H1 (cell line): ENCODE data around the gene EFCAB13. TPM values are rescaled to one million over a fixed set of nuclear protein-coding genes. Genes with fewer than 3 reads are reported as not detected.
"Not testable (repeated sequence)": the region's sequence is repeated elsewhere in the genome, so short reads cannot be mapped to it uniquely, and the experiment has no call there.

Experiments used
- CTCF ChIA-PET: fragments of 300-600 bp; sonication (Branson Sonifier 250); formaldehyde crosslinking; loops from one replicate; lab custom pipeline; 2021; ENCODE audit not compliant: partially characterized antibody; lab: Charles Lee
- POLR2A ChIA-PET: fragments of 300-600 bp; sonication (Branson Sonifier 250); formaldehyde crosslinking; loops from one replicate; lab custom pipeline; 2021; ENCODE audit warnings: inconsistent platforms; ENCODE audit not compliant: partially characterized antibody; lab: Charles Lee
- DNase-seq, 2 experiments: peaks; one replicate each; pipeline versions ENCODE4 v3.0.0 to v3.0.0-alpha.2; 2010 to 2022; ENCODE audit warnings: low spot score in 2 of 2, low read depth in 1 of 2, mixed read lengths in 1 of 2
- FAIRE-seq: peaks from 2 replicates; lab custom pipeline; 2011; peaks lifted over from hg19 to GRCh38; lab: Jason Lieb, UNC
- H2AFZ ChIP-seq: 2 replicates; pipeline ENCODE4 v1.8.1; 2012; ENCODE audit warnings: low read length, inconsistent platforms
- H2AK5ac ChIP-seq: 2 replicates; pipeline ENCODE4 v1.6.1; 2013; ENCODE audit warnings: low read depth, low read length
- H2BK120ac ChIP-seq: replicated peaks from 2 replicates; pipeline ENCODE3; 2013; ENCODE audit warnings: low read depth, low read length, inconsistent platforms
- H2BK12ac ChIP-seq: 2 replicates; pipeline ENCODE4 v1.6.1; 2013; ENCODE audit warnings: low read depth, low read length
- H2BK15ac ChIP-seq: 2 replicates; pipeline ENCODE4 v1.6.1; 2013; ENCODE audit warnings: low read length
- H2BK20ac ChIP-seq: 2 replicates; pipeline ENCODE4 v1.6.1; 2013; ENCODE audit warnings: low read length
- H2BK5ac ChIP-seq: 2 replicates; pipeline ENCODE4 v1.6.1; 2013; ENCODE audit warnings: low read depth, low read length
- H3K14ac ChIP-seq: 2 replicates; pipeline ENCODE4 v1.6.1; 2013; ENCODE audit warnings: inconsistent platforms; ENCODE audit not compliant: insufficient read length
- H3K18ac ChIP-seq: 2 replicates; pipeline ENCODE4 v1.6.1; 2013; ENCODE audit warnings: low read length; ENCODE audit errors: extremely low read depth
- H3K23ac ChIP-seq: 2 replicates; pipeline ENCODE4 v1.6.1; 2013; ENCODE audit warnings: inconsistent platforms; ENCODE audit not compliant: insufficient read length
- H3K23me2 ChIP-seq: 2 replicates; pipeline ENCODE4 v1.6.1; 2013; ENCODE audit warnings: low read depth, low read length
- H3K27ac ChIP-seq: 2 replicates; pipeline ENCODE4 v1.6.1; 2011; ENCODE audit warnings: low read depth, low read length, inconsistent platforms
- H3K27me3 ChIP-seq, 4 experiments: replicated peaks in 1 of 4; 1 replicate in 1 of 4; 2 replicates in 3 of 4; pipeline versions ENCODE4 v1.6.1 to v1.8.1; 2011 to 2013; ENCODE audit warnings: low read length in 3 of 4, mild to moderate bottlenecking in 3 of 4, inconsistent platforms in 2 of 4, mixed read lengths in 2 of 4, moderate library complexity in 1 of 4; ENCODE audit not compliant: control insufficient read depth in 3 of 4, insufficient read depth in 3 of 4; ENCODE audit errors: extremely low read depth in 1 of 4
- H3K36me3 ChIP-seq, 4 experiments: 2 replicates each; pipeline versions ENCODE4 v1.6.1 to v1.8.1; 2011 to 2013; ENCODE audit warnings: mild to moderate bottlenecking in 4 of 4, low read length in 3 of 4, moderate library complexity in 2 of 4, control low read depth in 1 of 4, inconsistent platforms in 1 of 4; ENCODE audit not compliant: insufficient read depth in 4 of 4, control insufficient read depth in 2 of 4
- H3K4ac ChIP-seq: replicated peaks from 2 replicates; pipeline ENCODE3; 2013; ENCODE audit warnings: low read length, low read depth, mixed read lengths, inconsistent platforms; ENCODE audit not compliant: insufficient read length
- H3K4me1 ChIP-seq, 4 experiments: replicated peaks in 1 of 4; 1 replicate in 1 of 4; 2 replicates in 3 of 4; pipeline versions ENCODE4 v1.6.1 to v1.8.1; 2011 to 2013; ENCODE audit warnings: low read length in 3 of 4, inconsistent platforms in 2 of 4, mixed read lengths in 1 of 4; ENCODE audit not compliant: insufficient read depth in 4 of 4, control insufficient read depth in 3 of 4
- H3K4me2 ChIP-seq, 2 experiments: 2 replicates each; pipeline versions ENCODE4 v1.6.1 to v1.8.1; 2011 to 2013; ENCODE audit warnings: low read depth in 2 of 2, low read length in 2 of 2, control low read depth in 1 of 2, inconsistent platforms in 1 of 2, mild to moderate bottlenecking in 1 of 2; ENCODE audit not compliant: insufficient read depth in 1 of 2
- H3K4me3 ChIP-seq, 4 experiments: fragments of 200-600, 300-600 bp in 1 of 4; sonication (generic), shearing (Covaris generic), sonication (Bioruptor Twin) in 1 of 4; 2 replicates each; pipeline versions ENCODE4 v1.5.1 to v1.8.1; 2011 to 2016; ENCODE audit warnings: low read length in 4 of 4, low read depth in 3 of 4, control low read depth in 2 of 4, inconsistent platforms in 2 of 4, mild to moderate bottlenecking in 2 of 4, mixed read lengths in 1 of 4, moderate library complexity in 1 of 4; ENCODE audit not compliant: insufficient read depth in 2 of 4; ENCODE audit errors: extremely low read depth in 1 of 4
- H3K56ac ChIP-seq: replicated peaks from 2 replicates; pipeline ENCODE3; 2013; ENCODE audit warnings: low read depth, mild to moderate bottlenecking, mixed read lengths, low read length, inconsistent platforms; ENCODE audit not compliant: insufficient read length
- H3K79me1 ChIP-seq: 2 replicates; pipeline ENCODE4 v1.6.1; 2013; ENCODE audit warnings: low read depth, low read length, control low read depth
- H3K79me2 ChIP-seq, 2 experiments: 2 replicates each; pipeline versions ENCODE4 v1.6.1 to v1.8.1; 2012 to 2013; ENCODE audit warnings: low read length in 2 of 2, mild to moderate bottlenecking in 2 of 2, inconsistent platforms in 1 of 2; ENCODE audit not compliant: insufficient read depth in 2 of 2, control insufficient read depth in 1 of 2
- H3K9ac ChIP-seq, 4 experiments: replicated peaks in 1 of 4; 1 replicate in 1 of 4; 2 replicates in 3 of 4; pipeline versions ENCODE4 v1.6.1 to v1.8.1; 2011 to 2013; ENCODE audit warnings: low read depth in 3 of 4, low read length in 3 of 4, control low read depth in 2 of 4, mild to moderate bottlenecking in 2 of 4, moderate library complexity in 2 of 4, inconsistent platforms in 1 of 4; ENCODE audit errors: extremely low read depth in 1 of 4
- H3K9me3 ChIP-seq, 2 experiments: 2 replicates each; pipeline versions ENCODE4 v1.6.1 to v1.8.1; 2012 to 2013; ENCODE audit warnings: mild to moderate bottlenecking in 2 of 2, moderate library complexity in 2 of 2, control low read depth in 1 of 2, inconsistent platforms in 1 of 2, low read depth in 1 of 2, low read length in 1 of 2, mixed read lengths in 1 of 2; ENCODE audit not compliant: insufficient read depth in 2 of 2
- H4K20me1 ChIP-seq, 2 experiments: replicated peaks in 1 of 2; 2 replicates each; pipeline versions ENCODE3 to v1.8.1; 2011 to 2013; ENCODE audit warnings: inconsistent platforms in 2 of 2, low read length in 2 of 2, mild to moderate bottlenecking in 1 of 2; ENCODE audit not compliant: insufficient read depth in 2 of 2, control insufficient read depth in 1 of 2
- H4K5ac ChIP-seq: 2 replicates; pipeline ENCODE4 v1.6.1; 2013; ENCODE audit warnings: low read length, low read depth, mixed read lengths, inconsistent platforms; ENCODE audit not compliant: insufficient read length
- H4K8ac ChIP-seq: 2 replicates; pipeline ENCODE4 v1.8.0; 2013; ENCODE audit warnings: mild to moderate bottlenecking, moderate library complexity, low read length, inconsistent platforms; ENCODE audit not compliant: insufficient read depth; ENCODE audit errors: extremely low read depth
- H4K91ac ChIP-seq: replicated peaks from 2 replicates; pipeline ENCODE3; 2013; ENCODE audit warnings: low read length, mixed read lengths, inconsistent platforms; ENCODE audit not compliant: insufficient read length
- WGBS, 2 experiments: shearing (Covaris generic) in 1 of 2; methylation state at CpG; one replicate each; pipeline versions ENCODE4 v1.1.6 to v1.1.7; 2013 to 2015; ENCODE audit warnings: low lambda C conversion rate in 2 of 2, mixed read lengths in 2 of 2, inconsistent platforms in 1 of 2, low coverage in 1 of 2, missing lambda C conversion rate in 1 of 2; ENCODE audit not compliant: insufficient replicate concordance in 2 of 2, insufficient coverage in 1 of 2, insufficient read length in 1 of 2; ENCODE audit errors: extremely low coverage in 1 of 2, missing lambda C conversion rate in 1 of 2; 5-methylcytosine and 5-hydroxymethylcytosine counted together
- polyA plus RNA-seq, 7 experiments: library from polyadenylated mRNA; depleted of rRNA in 3 of 7; stranded (reverse) in 5 of 7; unstranded in 2 of 7; fragments of >200 nt in 5 of 7; fragments of 200-250 nt in 2 of 7; gene quantifications; 1 replicate in 5 of 7; 2 replicates in 1 of 7; 4 replicates in 1 of 7; pipeline versions ENCODE4 v1.2.1 to v1.2.3, GENCODE V29; 2011 to 2013; ENCODE audit warnings: missing spikeins in 2 of 7, mixed read lengths in 2 of 7
- total RNA-seq: library from RNA; stranded (reverse); fragmentation: NEBNext Ultra II Directional; extraction: Animal tissue kit (Norgen Biotek cat#: 25700); gene quantifications from 2 replicates; pipeline ENCODE4 v1.2.1, GENCODE V29; 2021

Gene EFCAB13
- total and polyA plus RNA-seq, 2 of the 8 experiments (the other 6 are each of a cell fraction or from before 2014, with no cell fraction given), result 0.12 to 2.0 TPM

DNA sequence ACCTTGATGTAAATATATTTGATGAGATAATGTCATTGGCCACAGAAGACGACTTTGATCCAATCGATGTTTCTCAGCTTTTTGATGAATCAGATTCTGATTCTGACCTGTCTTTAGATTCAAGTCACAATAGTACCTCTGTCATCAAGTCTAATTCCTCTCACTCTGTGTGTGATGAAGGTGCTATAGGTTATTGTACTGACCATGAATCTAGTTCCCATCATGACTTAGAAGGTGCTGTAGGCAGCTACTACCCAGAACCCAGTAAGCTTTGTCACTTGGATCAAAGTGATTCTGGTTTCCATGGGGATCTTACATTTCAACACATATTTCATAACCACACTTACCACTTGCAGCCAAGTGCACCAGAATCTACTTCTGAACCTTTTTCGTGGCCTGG, 101.5 kb downstream of the EFCAB13 start:
- DNase-seq, H3K4me2 ChIP-seq, H3K14ac ChIP-seq, H2BK120ac ChIP-seq, FAIRE-seq, H3K4ac ChIP-seq, H3K23me2 ChIP-seq, H2BK15ac ChIP-seq, H3K9ac ChIP-seq, H2BK20ac ChIP-seq, H3K9me3 ChIP-seq, CTCF ChIA-PET, H4K8ac ChIP-seq, POLR2A ChIA-PET, H3K4me1 ChIP-seq, H3K4me3 ChIP-seq, H3K36me3 ChIP-seq, H3K79me1 ChIP-seq, H4K5ac ChIP-seq, H3K18ac ChIP-seq, H3K56ac ChIP-seq, H2BK12ac ChIP-seq, H4K91ac ChIP-seq, H2BK5ac ChIP-seq, H2AFZ ChIP-seq, H4K20me1 ChIP-seq, H2AK5ac ChIP-seq, H3K27ac ChIP-seq, H3K23ac ChIP-seq, H3K79me2 ChIP-seq: not testable (repeated sequence)
- peaks cover 0 to 12% (median 6%) of the 10 kb centered on the region in 4 experiments; a peak in 6 of 7 replicates for H3K27me3 ChIP-seq
- WGBS, 2 experiments, result 82% methylated on average over 3 of the region's 3 CpGs; no CpG with 5 or more reads in 1 of the 2 experiments

DNA sequence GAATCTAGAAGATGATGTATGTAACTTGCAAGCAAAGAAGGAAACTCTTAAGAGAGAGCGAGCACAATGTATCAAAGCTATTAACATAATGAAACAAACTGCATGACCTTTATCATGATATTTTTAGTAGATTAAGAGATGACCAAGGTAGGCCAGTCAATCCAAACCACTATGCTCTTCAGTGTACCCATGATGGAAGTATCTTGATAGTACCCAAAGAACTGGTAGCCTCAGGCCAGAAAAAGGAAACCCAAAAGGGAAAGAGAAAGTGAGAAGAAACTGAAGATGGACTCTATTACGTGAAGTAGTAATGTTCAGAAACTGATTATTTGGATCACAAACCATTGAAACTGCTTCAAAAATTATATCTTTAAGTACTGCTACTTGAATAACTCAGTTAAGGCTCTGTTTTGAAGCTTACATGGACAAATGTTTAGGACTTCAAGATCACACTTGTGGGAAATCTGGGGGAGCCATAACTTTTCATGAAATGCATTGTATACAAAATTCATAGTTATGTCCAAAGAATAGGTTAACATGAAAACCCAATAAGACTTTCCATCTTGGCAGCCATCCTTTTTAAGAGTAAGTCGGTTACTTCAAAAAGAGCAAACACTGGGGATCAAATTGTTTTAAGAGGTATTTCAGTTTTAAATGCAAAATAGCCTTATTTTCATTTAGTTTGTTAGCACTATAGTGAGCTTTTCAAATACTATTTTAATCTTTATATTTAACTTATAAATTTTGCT, 102.3 kb downstream of the EFCAB13 start:
- H3K27ac ChIP-seq, FAIRE-seq, H4K91ac ChIP-seq, CTCF ChIA-PET, H2BK12ac ChIP-seq, H2BK15ac ChIP-seq, H3K9me3 ChIP-seq, H4K8ac ChIP-seq, H4K5ac ChIP-seq, H3K18ac ChIP-seq, H4K20me1 ChIP-seq, H2BK120ac ChIP-seq, H3K4me1 ChIP-seq, H2AK5ac ChIP-seq, H3K56ac ChIP-seq, H3K23me2 ChIP-seq, H3K4ac ChIP-seq, H2BK5ac ChIP-seq, H2BK20ac ChIP-seq, H3K79me2 ChIP-seq, H2AFZ ChIP-seq, H3K23ac ChIP-seq, H3K14ac ChIP-seq, H3K79me1 ChIP-seq, H3K4me2 ChIP-seq, H3K4me3 ChIP-seq, POLR2A ChIA-PET, DNase-seq, H3K36me3 ChIP-seq, H3K9ac ChIP-seq: not testable (repeated sequence)
- H3K27me3 ChIP-seq, result peaks cover 0 to 12% (median 6%) of the 10 kb centered on the region in 4 experiments; a peak in 6 of 7 replicates
- 92% methylated on average over 3 of the region's 3 CpGs; no CpG with 5 or more reads in 1 of the 2 experiments for WGBS, 2 experiments
